Left forelimb (tissue), 1 donor: ENCODE data around the gene LNX1.

Experiments
- DNase-seq: peaks from one replicate; pipeline ENCODE4 v3.0.0-alpha.2; 2018; ENCODE audit warnings: low spot score

The LNX1 gene

GRCh38 chr4:53534684-53535083 is 56.6 kb downstream of the LNX1 start:
- DNase-seq = no peak

- DNase-seq = no peak
Observed at GRCh38 chr4:53532521-53532920, 58.8 kb downstream of the LNX1 start.

DNA sequence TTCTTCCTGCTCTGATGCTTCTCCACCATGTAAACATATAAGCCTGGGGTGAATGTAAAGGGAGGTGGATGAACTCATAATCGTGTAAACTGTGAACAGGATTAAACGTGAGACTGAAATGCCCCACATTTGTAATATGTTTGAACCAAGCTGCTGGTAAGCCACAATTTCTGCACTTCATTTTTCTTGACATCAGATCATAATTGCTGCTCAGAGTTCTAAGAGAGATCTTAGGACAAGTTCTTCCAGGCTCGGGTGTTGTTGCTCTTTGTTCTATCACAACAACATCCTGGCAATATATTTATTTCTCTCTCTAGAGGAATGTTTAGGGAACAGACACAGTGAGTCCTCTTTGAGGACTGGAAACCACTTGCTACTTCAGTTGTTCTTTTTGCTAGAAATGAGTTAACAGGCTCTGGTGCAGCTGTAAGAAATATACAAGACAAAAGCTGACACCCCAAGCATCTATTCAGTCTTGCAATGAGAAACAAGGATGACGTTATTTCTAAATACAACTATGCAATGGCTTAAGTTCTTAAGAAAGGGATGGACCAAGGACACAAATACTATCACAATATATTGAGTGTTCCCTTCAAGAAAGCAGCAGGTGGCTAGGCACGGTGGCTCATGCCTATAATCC is 59.6 kb downstream of the LNX1 start:
- no peak for DNase-seq

- DNase-seq = no peak
Observed at GRCh38 chr4:53529025-53529424, 62.3 kb downstream of the LNX1 start.

- DNase-seq = no peak
Observed at GRCh38 chr4:53527930-53528329, 63.4 kb downstream of the LNX1 start.

DNA sequence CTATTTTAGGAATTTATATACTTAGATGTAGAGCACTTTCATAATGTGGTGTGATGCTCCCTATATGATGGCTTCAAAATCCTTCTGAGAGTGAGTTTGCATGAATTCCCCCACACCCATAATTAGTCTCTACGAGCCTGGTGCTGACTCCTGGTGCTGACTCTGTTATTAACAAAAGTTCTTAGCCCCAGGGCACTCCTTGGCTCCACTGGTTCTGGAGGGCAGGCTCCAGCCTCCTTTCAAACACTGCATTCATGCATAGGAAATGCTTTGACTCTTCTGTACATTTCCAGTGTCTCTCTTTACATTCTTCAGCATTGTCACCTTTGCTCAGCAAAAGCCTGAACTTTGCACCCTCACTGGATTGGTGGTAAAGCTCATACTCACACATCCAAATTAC is 64.0 kb downstream of the LNX1 start:
- no peak for DNase-seq

DNA sequence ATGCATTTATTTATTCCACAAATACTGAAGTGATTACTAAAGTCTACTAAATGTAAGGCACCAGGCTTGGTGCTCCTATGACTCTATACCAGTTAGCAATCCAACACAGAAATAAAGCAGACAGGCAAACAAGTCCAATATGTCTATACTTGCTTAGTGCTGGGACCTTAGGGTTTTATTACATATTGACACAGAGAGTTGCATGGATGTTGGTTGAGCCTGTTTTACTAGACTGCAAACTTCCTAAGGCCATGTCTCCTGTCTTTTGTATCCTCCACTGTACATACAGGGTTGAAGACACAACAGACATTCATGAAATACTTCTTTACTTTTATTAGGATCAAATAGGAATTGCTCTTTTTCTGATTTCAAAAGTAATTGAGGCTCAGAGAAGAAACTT is 69.0 kb downstream of the LNX1 start:
- DNase-seq = no peak

DNA sequence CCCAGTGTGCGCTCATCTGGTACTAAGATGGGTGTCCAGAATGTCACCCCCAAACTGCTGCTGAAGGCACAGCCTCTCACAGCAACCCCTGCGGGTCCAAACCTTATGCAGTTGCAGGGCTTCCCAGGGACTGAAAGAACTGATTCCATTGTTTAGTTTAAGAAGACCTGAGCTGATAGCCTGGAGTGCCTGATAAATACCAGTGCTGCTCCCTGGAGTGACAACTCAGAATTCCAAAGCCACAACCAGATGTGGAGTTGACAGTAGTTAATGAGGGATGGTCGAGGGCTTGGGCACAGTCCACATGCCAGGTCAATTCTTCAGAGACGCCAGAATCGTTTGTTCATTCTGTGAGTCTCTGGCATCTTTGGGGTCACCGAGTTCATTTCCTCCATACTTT is 71.2 kb downstream of the LNX1 start:
- no peak for DNase-seq

DNA sequence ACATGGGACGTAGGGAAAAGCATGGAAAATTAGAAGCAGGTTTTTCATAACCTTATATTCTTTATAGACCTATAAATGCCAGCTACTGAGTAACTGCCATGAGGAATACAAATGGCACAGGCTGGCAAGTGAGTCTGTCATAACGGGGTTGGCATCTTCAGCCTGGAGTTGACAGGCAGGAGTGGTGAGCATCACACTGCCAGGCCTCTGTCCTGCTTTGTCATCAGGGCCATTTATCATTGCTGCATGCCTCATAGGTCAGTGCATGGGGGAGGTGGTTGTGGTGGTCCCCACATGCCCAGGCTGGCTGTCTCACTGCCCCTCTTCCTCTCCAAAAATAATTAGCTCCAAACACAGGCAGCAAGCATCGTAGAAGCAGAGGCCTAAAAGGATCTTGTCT is 72.5 kb downstream of the LNX1 start:
- no peak for DNase-seq

DNA sequence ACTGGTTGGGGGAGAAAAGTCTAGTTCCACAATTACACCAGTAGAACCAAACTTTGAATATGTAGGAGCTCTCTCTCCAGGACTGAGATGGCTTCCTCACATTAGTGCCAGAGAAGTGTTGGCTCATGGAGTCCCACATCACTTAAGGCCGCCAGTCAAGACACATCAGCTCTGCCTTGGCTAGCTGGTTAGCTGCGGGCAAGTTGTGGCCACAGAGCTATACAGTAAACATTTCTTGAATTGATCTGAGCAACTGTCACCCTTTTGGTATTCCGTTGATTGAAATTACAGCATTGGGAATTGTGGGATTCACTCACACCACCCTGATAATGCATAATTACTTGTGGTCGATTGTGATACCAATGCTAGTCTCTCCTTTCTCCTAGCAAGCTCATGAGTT is 76.2 kb downstream of the LNX1 start:
- no peak for DNase-seq

- DNase-seq = no peak
Observed at GRCh38 chr4:53514509-53514908, 76.8 kb downstream of the LNX1 start.

GRCh38 chr4:53512608-53513007 is 78.7 kb downstream of the LNX1 start:
- DNase-seq = no peak

DNA sequence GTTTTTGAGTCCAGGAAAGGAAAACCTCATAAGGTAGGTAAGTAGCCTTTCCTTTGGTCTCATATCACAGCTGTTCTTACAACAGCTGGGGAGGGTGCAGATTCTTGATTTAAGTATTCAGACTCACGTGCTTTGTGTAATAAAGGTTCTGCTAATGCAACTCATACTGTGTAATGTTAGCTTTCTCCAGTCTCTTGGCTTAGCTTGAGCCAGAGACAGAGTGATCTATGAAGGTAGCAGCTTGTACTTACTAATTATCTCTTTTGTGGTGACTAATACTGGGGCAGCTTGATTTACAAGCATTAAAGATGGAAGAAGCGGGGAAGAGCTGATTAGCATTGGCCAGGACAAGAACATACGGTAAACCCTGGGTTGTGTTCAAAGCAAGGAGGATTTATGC is 80.3 kb downstream of the LNX1 start:
- DNase-seq = no peak

- no peak for DNase-seq
Observed at GRCh38 chr4:53510321-53510720, 81.0 kb downstream of the LNX1 start.

DNA sequence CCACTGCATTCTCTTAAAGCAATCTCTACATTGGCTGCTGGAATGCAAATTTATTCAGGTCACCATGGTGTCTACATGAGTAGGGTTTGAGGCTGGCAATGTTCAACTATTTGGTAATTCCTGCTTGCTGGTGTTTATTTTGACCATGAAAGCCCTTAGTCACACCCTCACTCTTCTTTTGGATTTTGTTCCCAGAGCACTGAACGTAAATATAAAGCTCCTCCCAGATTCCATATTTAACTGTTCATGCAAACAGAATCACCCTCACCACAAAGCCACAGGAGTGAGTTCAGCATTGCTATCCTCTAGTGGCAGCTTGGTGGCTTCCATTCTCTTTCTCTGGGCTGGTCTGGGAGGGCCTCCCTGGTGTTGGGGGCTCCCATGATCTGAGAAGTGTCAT is 82.8 kb downstream of the LNX1 start:
- no peak for DNase-seq

GRCh38 chr4:53507671-53508286 is 83.5 kb downstream of the LNX1 start:
- DNase-seq = no peak

DNA sequence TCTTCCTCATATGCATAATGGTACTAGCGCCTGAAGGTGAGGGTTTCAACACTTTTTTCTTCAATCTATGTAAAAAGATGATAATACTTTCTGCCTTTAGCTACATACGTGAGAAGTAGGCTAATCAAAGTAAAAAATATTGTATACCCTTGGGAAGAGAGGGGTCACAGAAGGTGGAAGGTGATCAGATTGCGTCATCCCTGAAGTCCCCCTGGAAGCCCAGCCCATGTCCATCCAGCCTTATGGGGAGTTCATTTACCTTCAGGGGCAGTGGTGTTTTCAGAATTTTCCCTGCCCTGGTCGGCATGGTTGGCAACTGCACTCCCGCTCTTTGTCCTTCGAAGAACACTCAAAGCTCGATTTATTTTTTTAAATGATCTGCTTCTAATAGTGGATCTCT is 84.2 kb downstream of the LNX1 start:
- DNase-seq = no peak

DNA sequence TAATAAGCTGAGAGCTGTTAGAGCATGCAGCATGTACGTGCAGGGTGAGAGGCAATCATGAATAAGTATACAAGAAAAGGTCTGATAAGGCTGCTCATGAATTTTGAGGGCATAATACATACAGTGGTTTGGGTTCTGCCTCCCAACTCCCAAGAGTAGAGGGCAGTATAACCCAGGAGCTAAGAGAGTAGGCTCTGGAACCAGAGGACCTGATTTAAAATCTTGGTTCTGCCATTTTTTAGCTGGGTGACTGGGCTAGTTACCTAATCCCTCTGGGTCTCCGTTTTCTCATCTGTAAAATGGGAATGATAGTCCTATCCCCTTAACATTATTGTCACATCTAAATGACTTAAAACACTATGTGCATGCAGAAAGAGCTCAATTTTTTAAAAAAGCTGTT is 85.3 kb downstream of the LNX1 start:
- DNase-seq = no peak

DNA sequence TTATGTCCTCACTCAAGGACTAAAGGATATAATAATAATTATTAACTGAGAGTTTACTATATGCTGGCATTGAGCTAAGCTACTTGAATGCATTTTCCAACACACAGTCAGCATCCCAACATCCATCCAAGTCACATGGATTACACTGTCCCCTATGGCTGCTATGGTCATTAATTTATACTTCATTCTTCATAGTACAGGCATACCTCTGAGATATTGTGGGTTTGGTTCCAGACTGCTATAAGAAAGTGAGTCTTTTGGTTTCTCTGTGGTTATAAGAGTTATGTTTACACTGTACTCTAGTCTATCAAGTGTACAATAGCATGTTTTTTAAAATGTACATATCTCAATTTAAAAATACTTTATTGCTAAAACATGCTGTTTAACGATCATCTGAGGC is 89.2 kb downstream of the LNX1 start:
- no peak for DNase-seq

GRCh38 chr4:53501561-53501960 is 89.7 kb downstream of the LNX1 start:
- DNase-seq = no peak

- DNase-seq = no peak
Observed at GRCh38 chr4:53500546-53500945, 90.7 kb downstream of the LNX1 start.

- no peak for DNase-seq
Observed at GRCh38 chr4:53499791-53500190, 91.5 kb downstream of the LNX1 start.

DNA sequence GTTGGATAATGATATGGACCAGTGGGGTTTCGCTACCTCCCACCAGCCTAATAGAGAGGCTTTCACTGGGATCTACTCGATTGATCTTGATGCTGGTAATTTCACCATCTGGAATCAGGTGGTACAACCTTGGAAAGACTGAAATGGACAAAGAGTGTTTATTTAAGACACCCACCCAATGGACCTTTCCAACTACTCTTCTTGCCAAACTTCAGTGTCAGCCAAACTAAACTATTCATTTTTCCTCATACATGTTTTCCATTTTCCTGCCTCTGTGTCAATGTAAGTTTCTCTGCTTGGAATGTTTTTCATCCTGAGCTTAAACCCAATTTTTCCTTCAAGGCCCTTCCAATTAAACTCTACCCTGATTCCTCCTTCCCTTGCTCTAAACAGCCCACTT is 92.6 kb downstream of the LNX1 start:
- DNase-seq = no peak

- no peak for DNase-seq
Observed at GRCh38 chr4:53497487-53498244, 93.6 kb downstream of the LNX1 start.
